GM19043 (cell line): Measurements from ENCODE around the gene PSKH1.
A peak's percentile ranks its signal among the peaks of the same experiment; 100 is the strongest.

Experiments used
- ATAC-seq: cut with Tn5 transposase; IDR thresholded peaks from one replicate; pipeline ENCODE4 v1.9.1; 2021; ENCODE audit warnings: low read depth; ENCODE audit not compliant: unreplicated experiment

Gene PSKH1

GRCh38 chr16:67922740-67923139 lies 29.7 kb downstream of the PSKH1 start:
- ATAC-seq: no peak

- no peak for ATAC-seq
Measured at GRCh38 chr16:67923414-67924116, 30.5 kb downstream of the PSKH1 start.

GRCh38 chr16:67924140-67924906 lies 31.3 kb downstream of the PSKH1 start:
- ATAC-seq: no peak

GRCh38 chr16:67926181-67926750 lies 33.2 kb downstream of the PSKH1 start:
- no peak for ATAC-seq

- ATAC-seq: no peak
Measured at GRCh38 chr16:67927131-67927941, 34.3 kb downstream of the PSKH1 start.

GRCh38 chr16:67928147-67928546 lies 35.1 kb downstream of the PSKH1 start:
- no peak for ATAC-seq

- ATAC-seq: no peak
Measured at GRCh38 chr16:67928561-67929364, 35.7 kb downstream of the PSKH1 start.

GRCh38 chr16:67930191-67930590 lies 37.1 kb downstream of the PSKH1 start:
- ATAC-seq: no peak

- ATAC-seq: no peak
Measured at GRCh38 chr16:67930678-67931211, 37.7 kb downstream of the PSKH1 start.

- ATAC-seq: no peak
Measured at GRCh38 chr16:67931712-67932461, 38.8 kb downstream of the PSKH1 start, which contains the start of gene CTRL. Gene CTRL (minus strand): TSS chr16:67931862. CDS start chr16:67931852, 10 bp downstream.

- no peak for ATAC-seq
Measured at GRCh38 chr16:67932462-67932840, 39.4 kb downstream of the PSKH1 start.

- no peak for ATAC-seq
Measured at GRCh38 chr16:67933805-67934204, 40.8 kb downstream of the PSKH1 start.

GRCh38 chr16:67934306-67935100 lies 41.4 kb downstream of the PSKH1 start:
- ATAC-seq: no peak

GRCh38 chr16:67935101-67935401 lies 42.0 kb downstream of the PSKH1 start:
- ATAC-seq: no peak

- peak; percentile 84 for ATAC-seq
Measured at GRCh38 chr16:67935402-67936123, 42.5 kb downstream of the PSKH1 start.

- peak; percentile 56 for ATAC-seq
Measured at GRCh38 chr16:67936124-67936879, 43.2 kb downstream of the PSKH1 start, which contains the start of gene PSMB10. Gene PSMB10 (minus strand): TSS chr16:67936850. CDS start chr16:67936749, 101 bp downstream.
